DOHH2 (cell line): ENCODE measurements around the gene ANKRD65.
A peak's percentile ranks its signal among the peaks of the same experiment; 100 is the strongest.
"Not testable (repeated sequence)": the region's sequence is repeated elsewhere in the genome, so short reads cannot be mapped to it uniquely, and the experiment has no call there.

Experiments used
- H3F3A ChIP-seq: fragments of 200-600 bp; sonication (generic), shearing (Covaris generic); 2 replicates; pipeline ENCODE4 v1.6.0; 2016; ENCODE audit warnings: antibody characterized with exemption, mild to moderate bottlenecking; ENCODE audit not compliant: control insufficient read depth, insufficient read depth
- H3K27ac ChIP-seq: fragments of 200-600 bp; sonication (generic); 2 replicates; pipeline ENCODE4 v1.5.1; 2014; ENCODE audit warnings: low read depth, mild to moderate bottlenecking, low read length, moderate library complexity
- H3K27me3 ChIP-seq: fragments of 200-600 bp; sonication (generic); 2 replicates; pipeline ENCODE4 v1.6.1; 2014; ENCODE audit warnings: mild to moderate bottlenecking, low read length, mixed read lengths; ENCODE audit not compliant: control insufficient read depth
- H3K36me3 ChIP-seq: fragments of 200-600 bp; sonication (generic); 2 replicates; pipeline ENCODE4 v1.6.1; 2014; ENCODE audit warnings: mild to moderate bottlenecking, low read length, moderate library complexity, mixed read lengths; ENCODE audit not compliant: control insufficient read depth
- H3K4me1 ChIP-seq: fragments of 200-600 bp; sonication (generic); 2 replicates; pipeline ENCODE4 v1.6.1; 2014; ENCODE audit warnings: mild to moderate bottlenecking, low read length, mixed read lengths; ENCODE audit not compliant: control insufficient read depth
- H3K4me2 ChIP-seq: fragments of 200-600 bp; sonication (generic); 2 replicates; pipeline ENCODE4 v1.6.0; 2014; ENCODE audit warnings: mild to moderate bottlenecking, low read length, moderate library complexity
- H3K4me3 ChIP-seq: fragments of 200-600 bp; sonication (generic); 2 replicates; pipeline ENCODE4 v1.5.1; 2014; ENCODE audit warnings: mild to moderate bottlenecking, low read length, mixed read lengths
- H3K79me2 ChIP-seq: fragments of 200-600 bp; sonication (generic); 2 replicates; pipeline ENCODE4 v1.6.1; 2014; ENCODE audit warnings: mild to moderate bottlenecking, low read length, mixed read lengths; ENCODE audit not compliant: control insufficient read depth
- H3K9me2 ChIP-seq: fragments of 200-600 bp; sonication (generic); replicated peaks from 2 replicates; pipeline ENCODE4 v1.6.1; 2014; ENCODE audit warnings: mild to moderate bottlenecking, low read length, mixed read lengths; ENCODE audit not compliant: control insufficient read depth
- H3K9me3 ChIP-seq: fragments of 200-600 bp; sonication (generic); 2 replicates; pipeline ENCODE4 v1.6.1; 2014; ENCODE audit warnings: antibody characterized with exemption, low read length, mixed read lengths; ENCODE audit not compliant: control insufficient read depth, insufficient read depth
- H4K20me1 ChIP-seq: fragments of 200-600 bp; sonication (generic); 2 replicates; pipeline ENCODE4 v1.6.0; 2014; ENCODE audit warnings: low read depth, mild to moderate bottlenecking, antibody characterized with exemption, low read length, moderate library complexity; ENCODE audit not compliant: control insufficient read depth, insufficient read depth
- EZH2phosphoT487 ChIP-seq: fragments of 200-600 bp; sonication (generic); IDR thresholded peaks from 2 replicates; pipeline ENCODE4 v1.6.1; 2017; ENCODE audit warnings: borderline replicate concordance, mild to moderate bottlenecking, antibody characterized with exemption, low read length, moderate library complexity, mixed read lengths
- TF ChIP-seq, protein P1 (sequence below): fragments of 200-600 bp; sonication (generic); IDR thresholded peaks from one replicate; pipeline ENCODE4 v1.5.1; 2014; ENCODE audit warnings: antibody characterized with exemption, mild to moderate bottlenecking, low read depth, low read length; ENCODE audit not compliant: poor library complexity, severe bottlenecking

Gene ANKRD65

GRCh38 chr1:1462318-1462966, 41.4 kb upstream of the ANKRD65 start:
- Histone ChIP-seq H3K27me3 (peaks cover 18% of the 10 kb centered on the region), H3K4me1 (peaks cover 30% of the 10 kb centered on the region), H3K4me3 (peak overlapping the region; percentile 41), H3K36me3 (no peaks in the 10 kb centered on the region), H3K27ac (peak overlapping the region; percentile 41), H3K9me2 (no peaks in the 10 kb centered on the region), H4K20me1 (no peaks in the 10 kb centered on the region), H3F3A (no peaks in the 10 kb centered on the region), H3K9me3 (peaks cover 9% of the 10 kb centered on the region), H3K79me2 (no peaks in the 10 kb centered on the region), H3K4me2 (peak overlapping the region; percentile 58)
- no peak for TF ChIP-seq EZH2phosphoT487
- TF ChIP-seq, protein P1, sequence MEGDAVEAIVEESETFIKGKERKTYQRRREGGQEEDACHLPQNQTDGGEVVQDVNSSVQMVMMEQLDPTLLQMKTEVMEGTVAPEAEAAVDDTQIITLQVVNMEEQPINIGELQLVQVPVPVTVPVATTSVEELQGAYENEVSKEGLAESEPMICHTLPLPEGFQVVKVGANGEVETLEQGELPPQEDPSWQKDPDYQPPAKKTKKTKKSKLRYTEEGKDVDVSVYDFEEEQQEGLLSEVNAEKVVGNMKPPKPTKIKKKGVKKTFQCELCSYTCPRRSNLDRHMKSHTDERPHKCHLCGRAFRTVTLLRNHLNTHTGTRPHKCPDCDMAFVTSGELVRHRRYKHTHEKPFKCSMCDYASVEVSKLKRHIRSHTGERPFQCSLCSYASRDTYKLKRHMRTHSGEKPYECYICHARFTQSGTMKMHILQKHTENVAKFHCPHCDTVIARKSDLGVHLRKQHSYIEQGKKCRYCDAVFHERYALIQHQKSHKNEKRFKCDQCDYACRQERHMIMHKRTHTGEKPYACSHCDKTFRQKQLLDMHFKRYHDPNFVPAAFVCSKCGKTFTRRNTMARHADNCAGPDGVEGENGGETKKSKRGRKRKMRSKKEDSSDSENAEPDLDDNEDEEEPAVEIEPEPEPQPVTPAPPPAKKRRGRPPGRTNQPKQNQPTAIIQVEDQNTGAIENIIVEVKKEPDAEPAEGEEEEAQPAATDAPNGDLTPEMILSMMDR: no peak

DNA sequence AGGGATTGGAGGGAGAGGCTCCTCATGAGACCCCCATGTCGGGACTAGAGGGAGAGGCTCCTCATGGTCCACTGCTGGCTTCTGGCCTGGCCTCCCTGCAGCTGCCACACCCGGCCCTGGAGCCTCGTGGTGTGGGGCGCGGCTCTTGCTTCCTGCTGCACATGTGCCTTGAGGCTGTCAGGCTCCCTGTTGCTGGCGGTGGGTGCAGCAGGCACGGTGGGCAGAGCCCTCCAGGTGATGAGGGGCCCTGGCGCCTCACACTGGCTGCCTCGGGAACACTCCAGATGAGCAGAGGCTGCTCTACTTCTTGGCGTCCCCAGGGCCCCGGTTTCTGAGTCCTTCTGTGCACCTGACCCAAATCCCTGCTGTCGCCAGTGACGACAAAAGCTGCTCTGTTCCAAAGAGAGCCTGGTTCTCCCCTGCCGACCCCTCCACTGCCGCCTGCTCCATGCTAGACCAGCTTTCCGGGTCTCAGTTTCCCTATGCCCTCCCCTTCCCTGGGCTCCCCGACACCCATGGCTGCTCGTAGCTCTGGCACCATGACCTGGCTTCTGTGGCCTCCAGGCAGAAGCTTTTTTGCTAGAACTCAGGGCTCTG, 40.7 kb upstream of the ANKRD65 start:
- Histone ChIP-seq H4K20me1 (no peaks in the 10 kb centered on the region), H3K79me2 (no peaks in the 10 kb centered on the region), H3K36me3 (no peaks in the 10 kb centered on the region), H3K4me3 (peak overlapping the region; percentile 41), H3K4me1 (peaks cover 30% of the 10 kb centered on the region), H3K9me3 (peaks cover 9% of the 10 kb centered on the region), H3K27ac (peak overlapping the region; percentile 41), H3K9me2 (no peaks in the 10 kb centered on the region), H3K4me2 (peak overlapping the region; percentile 58), H3F3A (no peaks in the 10 kb centered on the region), H3K27me3 (peaks cover 18% of the 10 kb centered on the region)
- TF ChIP-seq, protein P1: no peak
- no peak for TF ChIP-seq EZH2phosphoT487

DNA sequence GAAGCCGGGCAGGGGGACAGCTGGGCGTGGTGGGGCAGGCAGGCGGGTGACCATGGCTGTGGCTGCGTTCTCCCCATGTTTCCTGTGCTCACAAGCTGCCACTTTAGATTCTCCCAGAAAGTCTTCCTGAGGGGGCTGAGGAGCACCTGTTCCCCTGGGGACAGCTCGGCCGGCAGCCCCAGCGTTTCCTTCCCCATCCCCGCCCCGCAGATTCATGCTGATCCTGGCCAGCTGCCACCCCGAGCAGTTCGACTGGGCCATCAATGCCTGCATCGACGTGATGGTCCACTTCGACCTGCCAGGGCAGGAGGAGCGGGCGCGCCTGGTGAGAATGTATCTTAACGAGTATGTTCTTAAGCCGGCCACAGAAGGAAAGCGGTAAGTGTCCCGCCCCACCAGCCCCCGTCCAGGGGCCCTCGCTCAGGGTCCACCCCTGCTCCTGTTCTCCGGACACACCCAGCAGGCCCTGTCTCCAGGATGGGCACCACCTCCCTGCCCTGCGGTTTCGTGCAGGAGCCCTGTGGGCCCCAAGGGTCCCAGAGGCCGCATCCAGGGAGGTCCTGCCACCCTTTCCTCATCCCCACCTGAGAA, 39.6 kb upstream of the ANKRD65 start:
- Histone ChIP-seq H3F3A (no peaks in the 10 kb centered on the region), H3K36me3 (no peaks in the 10 kb centered on the region), H3K9me2 (no peaks in the 10 kb centered on the region), H3K27ac (no peak overlapping the region), H3K4me3 (no peak overlapping the region), H3K4me2 (no peak overlapping the region), H3K27me3 (peaks cover 15% of the 10 kb centered on the region), H4K20me1 (no peaks in the 10 kb centered on the region), H3K4me1 (peaks cover 30% of the 10 kb centered on the region), H3K79me2 (no peaks in the 10 kb centered on the region), H3K9me3 (peaks cover 9% of the 10 kb centered on the region)
- TF ChIP-seq, protein P1: no peak
- TF ChIP-seq EZH2phosphoT487: no peak

GRCh38 chr1:1459711-1460110, 38.6 kb upstream of the ANKRD65 start:
- peaks cover 26% of the 10 kb centered on the region for H3K4me1 ChIP-seq
- not testable (repeated sequence) for H3K9me2 ChIP-seq, H3K79me2 ChIP-seq, H3K27ac ChIP-seq, H3K4me2 ChIP-seq, H3K36me3 ChIP-seq, H3F3A ChIP-seq, H4K20me1 ChIP-seq, H3K4me3 ChIP-seq, H3K9me3 ChIP-seq, H3K27me3 ChIP-seq

DNA sequence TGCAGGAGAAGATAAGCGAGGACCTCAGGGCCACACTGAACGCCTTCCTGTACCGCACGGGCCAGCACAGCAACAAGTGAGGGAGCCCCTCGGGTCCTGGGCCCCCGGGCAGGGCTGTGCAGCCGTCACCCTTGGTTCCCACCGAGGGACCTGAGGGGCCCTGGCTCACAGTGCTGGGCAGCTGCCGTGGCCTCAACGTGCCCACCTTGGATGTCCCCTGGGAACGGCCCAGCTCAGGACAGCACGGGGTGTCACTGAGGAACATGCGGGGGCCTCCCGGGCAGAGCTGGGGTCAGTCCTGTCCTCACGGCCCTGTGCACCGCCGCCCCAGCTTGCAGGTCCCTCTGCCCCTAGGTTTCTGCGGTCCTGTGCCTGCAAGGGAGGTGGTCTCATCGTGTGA, 38.1 kb upstream of the ANKRD65 start:
- not testable (repeated sequence) for H3K4me3 ChIP-seq, H3K4me2 ChIP-seq, H3K27ac ChIP-seq, H3K36me3 ChIP-seq, H3K27me3 ChIP-seq, H3K9me3 ChIP-seq, H3K79me2 ChIP-seq, H4K20me1 ChIP-seq, H3F3A ChIP-seq, H3K9me2 ChIP-seq
- peaks cover 21% of the 10 kb centered on the region for H3K4me1 ChIP-seq
